IPS-18a (cell line): Measurements from ENCODE around the gene SNX13.

Source experiments
- H3K27ac ChIP-seq: one replicate; pipeline ENCODE4 v1.5.1; 2013; ENCODE audit warnings: low read length
- H3K27me3 ChIP-seq: one replicate; pipeline ENCODE4 v1.6.1; 2013; ENCODE audit warnings: mild to moderate bottlenecking, low read length; ENCODE audit not compliant: control insufficient read depth, insufficient read depth
- H3K36me3 ChIP-seq: one replicate; pipeline ENCODE4 v1.6.1; 2013; ENCODE audit warnings: low read depth, low read length; ENCODE audit not compliant: control insufficient read depth
- H3K4me1 ChIP-seq: one replicate; pipeline ENCODE4 v1.6.1; 2013; ENCODE audit warnings: low read depth, low read length; ENCODE audit not compliant: control insufficient read depth
- H3K4me3 ChIP-seq: one replicate; pipeline ENCODE4 v1.5.1; 2013; ENCODE audit warnings: low read length
- H3K9ac ChIP-seq: one replicate; pipeline ENCODE4 v1.6.1; 2013; ENCODE audit warnings: mild to moderate bottlenecking, low read length, moderate library complexity
- H3K9me3 ChIP-seq: one replicate; pipeline ENCODE4 v1.6.1; 2013; ENCODE audit warnings: low read depth, low read length; ENCODE audit not compliant: control insufficient read depth

SNX13 gene

DNA sequence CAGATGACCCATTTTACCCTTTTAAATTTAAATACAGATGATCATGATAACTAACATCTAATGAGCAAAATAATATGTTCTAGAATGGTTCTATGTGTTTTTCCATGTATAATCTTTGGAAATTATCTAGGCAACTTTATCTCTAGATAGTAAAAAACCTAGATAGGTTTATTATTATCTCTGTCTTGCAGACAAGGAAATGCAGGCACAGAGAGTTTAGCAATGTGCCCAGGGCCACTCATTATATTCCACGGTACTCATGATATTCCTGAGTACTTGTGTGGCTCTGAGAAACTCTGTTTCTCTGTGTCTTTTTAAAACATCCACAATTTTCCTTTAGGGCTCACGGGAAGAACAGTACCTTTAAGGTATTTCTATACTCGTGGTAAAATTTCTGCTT is 26.4 kb upstream of the SNX13 start:
- Histone ChIP-seq H3K27me3 (no peaks in the 10 kb centered on the region), H3K36me3 (no peaks in the 10 kb centered on the region), H3K27ac (no peak overlapping the region), H3K9ac (no peak overlapping the region), H3K4me3 (no peak overlapping the region), H3K4me1 (no peaks in the 10 kb centered on the region), H3K9me3 (no peaks in the 10 kb centered on the region)

DNA sequence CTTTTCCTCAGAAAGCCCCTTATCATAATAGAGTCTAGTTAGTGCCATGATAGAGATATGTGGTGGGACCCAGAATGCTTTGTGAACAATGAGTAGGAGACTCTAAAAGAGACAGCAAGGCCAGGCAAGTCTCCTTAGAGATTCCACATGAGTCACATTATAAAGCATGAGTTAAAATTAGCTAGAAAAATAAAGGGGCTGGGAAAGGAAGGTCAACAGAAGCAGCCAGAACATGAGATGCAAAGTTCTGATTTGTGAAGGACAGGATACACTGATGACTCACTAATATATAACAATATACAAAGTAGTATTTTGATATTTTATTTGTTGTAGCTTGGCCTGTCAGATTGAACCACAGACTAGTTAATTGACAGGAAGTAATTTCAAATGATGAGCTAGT is 25.3 kb upstream of the SNX13 start:
- Histone ChIP-seq H3K36me3 (no peaks in the 10 kb centered on the region), H3K4me3 (no peak overlapping the region), H3K4me1 (no peaks in the 10 kb centered on the region), H3K27ac (no peak overlapping the region), H3K9ac (no peak overlapping the region), H3K9me3 (no peaks in the 10 kb centered on the region), H3K27me3 (no peaks in the 10 kb centered on the region)

DNA sequence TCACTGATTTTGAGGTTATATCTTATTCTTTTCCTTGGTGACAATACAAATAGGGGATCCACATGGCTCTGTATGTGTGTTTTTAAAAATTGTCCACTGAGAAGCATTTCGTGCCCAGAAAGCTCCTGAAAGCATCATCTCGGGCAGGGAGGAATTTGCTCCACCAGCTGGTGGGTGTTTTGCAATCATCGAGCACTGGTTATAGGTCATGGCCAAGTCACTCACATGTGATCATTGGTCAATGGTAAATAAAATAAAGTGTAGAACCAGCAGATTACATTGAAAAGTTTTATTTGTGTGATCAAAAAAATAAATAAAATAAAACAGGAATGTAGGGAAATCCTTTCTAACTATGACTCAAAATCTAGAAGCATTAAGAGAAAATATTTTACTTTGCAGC is 23.0 kb upstream of the SNX13 start:
- no peaks in the 10 kb centered on the region for H3K9me3 ChIP-seq
- no peaks in the 10 kb centered on the region for H3K27me3 ChIP-seq
- no peak overlapping the region for H3K9ac ChIP-seq
- no peaks in the 10 kb centered on the region for H3K36me3 ChIP-seq
- H3K4me3 ChIP-seq, result no peak overlapping the region
- no peaks in the 10 kb centered on the region for H3K4me1 ChIP-seq
- H3K27ac ChIP-seq, result no peak overlapping the region

DNA sequence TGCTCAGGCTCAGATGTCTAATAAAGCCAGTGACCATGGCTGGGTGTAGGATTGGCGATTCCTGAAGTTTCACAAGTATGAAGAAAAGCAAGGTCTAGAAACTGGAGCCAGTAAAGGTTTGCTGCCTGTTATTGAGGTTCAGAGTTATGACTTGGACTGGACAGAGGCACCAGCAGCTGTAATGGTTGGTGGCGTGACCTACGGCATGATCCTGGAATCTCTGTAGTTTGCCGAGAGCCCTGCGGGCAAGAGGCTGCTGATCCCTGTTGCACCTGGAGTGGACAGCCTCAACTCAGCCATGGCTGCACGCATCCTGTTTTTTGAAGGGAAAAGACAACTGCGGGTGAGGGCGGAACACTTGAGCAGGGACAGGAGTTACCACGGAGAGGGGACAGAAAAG is 22.4 kb upstream of the SNX13 start:
- no peaks in the 10 kb centered on the region for H3K36me3 ChIP-seq
- no peak overlapping the region for H3K9ac ChIP-seq
- H3K4me3 ChIP-seq, result no peak overlapping the region
- H3K9me3 ChIP-seq, result no peaks in the 10 kb centered on the region
- H3K27me3 ChIP-seq, result no peaks in the 10 kb centered on the region
- no peak overlapping the region for H3K27ac ChIP-seq
- no peaks in the 10 kb centered on the region for H3K4me1 ChIP-seq

GRCh38 chr7:17957871-17958270 is 17.6 kb upstream of the SNX13 start:
- Histone ChIP-seq H3K4me1 (no peaks in the 10 kb centered on the region), H3K9me3 (no peaks in the 10 kb centered on the region), H3K9ac (no peak overlapping the region), H3K27me3 (no peaks in the 10 kb centered on the region), H3K36me3 (no peaks in the 10 kb centered on the region), H3K4me3 (no peak overlapping the region), H3K27ac (no peak overlapping the region)

DNA sequence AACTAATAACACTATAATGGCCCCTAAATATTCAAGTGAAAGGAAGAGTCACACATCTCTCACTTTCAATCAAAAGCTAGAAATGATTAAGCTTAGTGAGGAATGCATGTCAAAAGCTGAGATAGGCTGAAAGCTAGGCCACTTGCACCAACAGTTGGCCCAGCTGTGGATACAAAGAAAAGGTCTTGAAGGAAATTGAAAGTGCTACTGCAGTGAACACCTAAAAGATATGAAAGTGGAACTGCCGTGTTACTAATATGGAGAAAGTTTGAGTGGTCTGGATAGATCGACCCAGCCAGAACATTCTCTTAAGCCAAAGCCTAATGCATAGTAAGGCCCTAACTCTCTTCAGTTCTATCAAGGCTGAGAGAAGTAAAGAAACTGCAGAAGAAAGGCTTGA is 12.1 kb upstream of the SNX13 start:
- Histone ChIP-seq H3K4me1 (no peaks in the 10 kb centered on the region), H3K4me3 (no peak overlapping the region), H3K27me3 (no peaks in the 10 kb centered on the region), H3K27ac (no peak overlapping the region), H3K9ac (no peak overlapping the region), H3K9me3 (no peaks in the 10 kb centered on the region), H3K36me3 (no peaks in the 10 kb centered on the region)

DNA sequence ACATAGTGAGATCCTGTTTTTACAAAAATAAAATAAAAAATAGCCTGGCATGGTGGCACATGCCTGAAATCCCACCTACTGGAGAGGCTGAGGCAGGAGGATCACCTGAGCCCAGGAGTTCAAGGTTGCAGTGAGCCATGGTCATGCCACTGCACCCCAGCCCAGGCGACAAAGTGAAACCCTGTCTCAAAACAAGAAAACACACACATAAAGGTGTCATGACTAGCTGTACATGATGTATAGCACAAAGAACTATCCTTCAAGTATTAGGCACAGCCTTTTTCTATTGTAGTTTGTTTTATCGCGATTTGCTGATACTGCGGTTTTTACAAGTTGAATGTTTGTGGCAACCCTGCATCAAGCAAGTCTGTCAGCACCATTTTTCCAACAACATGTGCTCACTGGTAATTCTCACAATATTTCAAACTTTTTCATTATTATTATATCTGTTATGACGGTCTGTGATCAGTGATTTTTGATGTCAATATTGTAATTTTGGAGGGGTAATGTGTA is 11.5 kb upstream of the SNX13 start:
- no peaks in the 10 kb centered on the region for H3K36me3 ChIP-seq
- no peak overlapping the region for H3K9ac ChIP-seq
- no peaks in the 10 kb centered on the region for H3K9me3 ChIP-seq
- no peaks in the 10 kb centered on the region for H3K4me1 ChIP-seq
- no peak overlapping the region for H3K27ac ChIP-seq
- H3K27me3 ChIP-seq, result no peaks in the 10 kb centered on the region
- H3K4me3 ChIP-seq, result no peak overlapping the region

GRCh38 chr7:17948526-17949238 is 8.4 kb upstream of the SNX13 start:
- no peaks in the 10 kb centered on the region for H3K4me1 ChIP-seq
- H3K9me3 ChIP-seq, result no peaks in the 10 kb centered on the region
- no peak overlapping the region for H3K27ac ChIP-seq
- H3K9ac ChIP-seq, result no peak overlapping the region
- no peaks in the 10 kb centered on the region for H3K27me3 ChIP-seq
- H3K4me3 ChIP-seq, result no peak overlapping the region
- H3K36me3 ChIP-seq, result no peaks in the 10 kb centered on the region

DNA sequence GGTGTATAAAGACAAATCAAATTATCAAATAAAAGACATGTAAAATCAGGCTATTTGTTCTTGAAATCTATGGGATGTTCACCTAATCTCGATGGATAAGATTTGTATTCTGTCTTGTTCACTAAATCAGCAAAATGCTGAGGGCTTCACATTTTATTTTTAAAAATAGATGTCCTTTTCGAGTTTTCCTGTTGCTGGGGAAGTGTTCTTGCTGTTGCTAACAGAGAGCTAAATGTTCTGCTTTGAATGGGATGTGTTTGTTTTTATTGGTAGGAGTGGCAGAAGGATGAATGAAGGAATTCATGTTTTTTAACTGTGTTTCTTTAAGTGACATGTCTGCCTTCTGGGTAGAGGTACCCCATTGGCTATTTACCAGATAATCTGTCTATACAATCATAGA is 7.3 kb upstream of the SNX13 start:
- no peak overlapping the region for H3K27ac ChIP-seq
- no peaks in the 10 kb centered on the region for H3K9me3 ChIP-seq
- no peak overlapping the region for H3K4me3 ChIP-seq
- no peaks in the 10 kb centered on the region for H3K4me1 ChIP-seq
- no peak overlapping the region for H3K9ac ChIP-seq
- no peaks in the 10 kb centered on the region for H3K27me3 ChIP-seq
- H3K36me3 ChIP-seq, result no peaks in the 10 kb centered on the region

- no peaks in the 10 kb centered on the region for H3K9me3 ChIP-seq
- H3K4me1 ChIP-seq, result peaks cover 1% of the 10 kb centered on the region
- no peaks in the 10 kb centered on the region for H3K36me3 ChIP-seq
- H3K9ac ChIP-seq, result no peak overlapping the region
- H3K27me3 ChIP-seq, result no peaks in the 10 kb centered on the region
- H3K4me3 ChIP-seq, result no peak overlapping the region
- no peak overlapping the region for H3K27ac ChIP-seq
These were observed 6.3 kb upstream of the SNX13 start for GRCh38 chr7:17946591-17946990.

DNA sequence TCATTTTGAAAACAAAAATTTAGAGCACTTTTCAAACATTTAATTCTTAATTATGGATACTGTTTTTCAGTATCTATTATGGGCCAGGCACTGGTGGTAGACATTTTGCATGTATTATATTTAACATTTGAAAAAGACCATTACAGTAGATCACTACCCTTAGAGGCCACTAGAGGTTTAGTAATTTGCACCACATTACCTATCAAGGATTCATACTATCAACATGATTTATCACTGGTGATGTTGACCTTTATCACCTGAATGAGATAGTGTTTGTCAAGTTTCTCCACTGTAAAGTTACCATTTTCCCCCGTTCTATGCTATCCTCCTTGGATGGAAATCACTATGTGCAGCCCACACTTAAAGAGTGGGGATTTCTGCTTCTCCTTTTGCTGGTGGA is 4.4 kb upstream of the SNX13 start:
- H3K4me3 ChIP-seq, result no peak overlapping the region
- no peaks in the 10 kb centered on the region for H3K9me3 ChIP-seq
- no peak overlapping the region for H3K9ac ChIP-seq
- peaks cover 8% of the 10 kb centered on the region for H3K4me1 ChIP-seq
- no peaks in the 10 kb centered on the region for H3K36me3 ChIP-seq
- no peak overlapping the region for H3K27ac ChIP-seq
- H3K27me3 ChIP-seq, result no peaks in the 10 kb centered on the region

- Histone ChIP-seq H3K27ac (no peak overlapping the region), H3K9ac (no peak overlapping the region), H3K4me3 (no peak overlapping the region), H3K27me3 (no peaks in the 10 kb centered on the region), H3K4me1 (peaks cover 17% of the 10 kb centered on the region), H3K9me3 (no peaks in the 10 kb centered on the region), H3K36me3 (no peaks in the 10 kb centered on the region)
These were observed 2.7 kb upstream of the SNX13 start for GRCh38 chr7:17943006-17943405.
